NCI-H1105 (cell line): ENCODE measurements around the gene LRRC14B.
"Not testable (repeated sequence)": the region's sequence is repeated elsewhere in the genome, so short reads cannot be mapped to it uniquely, and the experiment has no call there.

Experiments
- DNase-seq: peaks from one replicate; lab custom pipeline; 2025; lab: John Stamatoyannopoulos, UW

LRRC14B gene

DNA sequence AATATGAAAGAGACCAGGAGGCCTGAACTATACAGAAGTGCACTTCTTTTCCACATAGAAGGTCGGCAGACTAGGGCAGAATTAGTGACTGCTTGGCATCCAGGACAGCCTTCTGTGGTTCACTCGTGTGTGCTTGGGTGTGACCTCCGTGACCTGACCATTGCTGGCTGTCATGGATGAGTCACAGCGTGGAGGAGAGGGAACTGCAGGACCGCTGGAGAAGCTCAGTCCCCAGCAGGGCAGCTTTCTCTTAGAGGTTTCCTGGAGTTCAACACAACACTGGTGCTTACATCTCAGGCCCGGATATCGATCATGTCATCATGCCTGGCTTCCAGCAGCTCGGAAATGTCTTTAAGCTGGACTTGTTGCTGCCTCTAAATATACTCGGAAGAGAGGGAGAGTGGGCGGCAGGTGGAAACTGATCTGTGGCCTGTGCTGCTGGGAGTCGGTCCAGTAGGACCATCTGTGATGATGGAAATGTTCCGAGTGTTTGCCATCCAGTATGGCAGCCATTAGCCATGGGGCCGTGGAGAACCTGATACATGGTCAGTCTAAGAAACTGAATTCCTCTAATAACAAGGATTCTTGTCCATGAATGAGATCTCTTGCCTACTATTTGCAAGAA is 49.9 kb downstream of the LRRC14B start:
- DNase-seq, result not testable (repeated sequence)

DNA sequence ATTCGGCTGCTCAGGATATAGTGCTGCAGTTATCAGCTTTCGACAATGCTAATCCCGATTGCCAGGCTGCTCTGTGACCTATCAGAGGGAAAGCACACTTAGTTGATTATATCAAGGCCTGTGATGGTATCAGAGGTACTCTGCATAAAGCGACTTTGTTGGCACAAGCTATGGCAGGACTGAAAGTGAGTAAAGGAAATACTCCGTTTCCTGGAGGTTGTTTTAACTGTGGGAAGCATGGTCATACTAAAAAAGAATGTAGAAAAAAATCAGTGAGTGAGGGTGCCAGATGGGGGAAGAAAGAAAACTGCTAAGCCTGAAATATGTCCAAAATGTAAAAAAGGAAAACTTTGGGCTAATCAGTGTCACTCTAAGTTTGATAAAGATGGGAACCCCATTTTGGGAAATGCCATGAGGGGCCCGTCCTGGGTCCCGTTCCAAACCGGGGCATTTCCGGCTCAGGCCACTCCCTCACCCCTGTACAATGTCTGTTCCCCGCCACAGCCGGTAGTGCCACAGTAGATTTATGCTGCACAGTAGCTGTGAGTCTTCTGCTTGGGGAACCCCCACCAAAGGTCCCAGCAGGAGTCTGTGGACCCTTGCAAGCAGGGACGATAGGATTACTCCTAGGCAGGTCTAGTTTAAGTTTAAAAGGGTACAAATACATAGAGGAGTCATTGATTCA is 52.5 kb downstream of the LRRC14B start:
- DNase-seq, result not testable (repeated sequence)

DNA sequence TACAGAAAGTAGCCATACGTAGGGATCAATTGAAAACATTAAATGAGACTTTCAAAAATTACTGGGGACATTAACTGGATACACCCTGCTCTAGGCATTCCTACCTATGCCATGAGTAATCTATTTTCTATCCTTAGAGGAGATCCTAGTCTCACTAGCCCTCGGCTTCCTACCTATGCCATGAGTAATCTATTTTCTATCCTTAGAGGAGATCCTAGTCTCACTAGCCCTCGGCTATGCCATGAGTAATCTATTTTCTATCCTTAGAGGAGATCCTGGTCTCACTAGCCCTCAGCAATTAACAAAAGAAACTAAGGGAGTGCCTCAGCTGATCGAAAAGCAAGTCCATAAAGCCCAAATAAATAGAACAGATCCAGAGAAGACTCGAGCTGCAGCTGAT is 54.4 kb downstream of the LRRC14B start:
- not testable (repeated sequence) for DNase-seq
